KOPT-K1 (cell line): ENCODE data around the gene NUDT14.

Experiments
- H3K27ac ChIP-seq: fragments of 200-600 bp; sonication (generic); 2 replicates; pipeline ENCODE4 v1.5.1; 2016; ENCODE audit warnings: antibody characterized with exemption, mild to moderate bottlenecking, low read depth, low read length; ENCODE audit not compliant: poor library complexity, severe bottlenecking
- H3K36me3 ChIP-seq: fragments of 200-600 bp; sonication (generic); 2 replicates; pipeline ENCODE4 v1.5.1; 2017; ENCODE audit warnings: antibody characterized with exemption, mild to moderate bottlenecking, low read length, moderate library complexity; ENCODE audit not compliant: insufficient read depth
- H3K9me3 ChIP-seq: fragments of 200-600 bp; sonication (generic); 2 replicates; pipeline ENCODE4 v1.5.1; 2017; ENCODE audit warnings: antibody characterized with exemption, low read length, mild to moderate bottlenecking; ENCODE audit not compliant: insufficient read depth, poor library complexity, severe bottlenecking

Gene NUDT14

GRCh38 chr14:105155071-105155651 lies 26.0 kb downstream of the NUDT14 start:
- no peak overlapping the region for H3K27ac ChIP-seq
- H3K9me3 ChIP-seq = no peaks in the 10 kb centered on the region
- H3K36me3 ChIP-seq = no peaks in the 10 kb centered on the region

- H3K27ac ChIP-seq = no peak overlapping the region
- H3K36me3 ChIP-seq = no peaks in the 10 kb centered on the region
- H3K9me3 ChIP-seq = no peaks in the 10 kb centered on the region
Observed at GRCh38 chr14:105154476-105154871, 26.6 kb downstream of the NUDT14 start.

GRCh38 chr14:105153739-105154475 lies 27.2 kb downstream of the NUDT14 start:
- H3K27ac ChIP-seq = no peak overlapping the region
- H3K36me3 ChIP-seq = no peaks in the 10 kb centered on the region
- no peaks in the 10 kb centered on the region for H3K9me3 ChIP-seq

- no peak overlapping the region for H3K27ac ChIP-seq
- H3K36me3 ChIP-seq = no peaks in the 10 kb centered on the region
- H3K9me3 ChIP-seq = no peaks in the 10 kb centered on the region
Observed at GRCh38 chr14:105153331-105153731, 27.8 kb downstream of the NUDT14 start.

GRCh38 chr14:105152794-105153241 lies 28.3 kb downstream of the NUDT14 start:
- no peaks in the 10 kb centered on the region for H3K36me3 ChIP-seq
- no peaks in the 10 kb centered on the region for H3K9me3 ChIP-seq
- H3K27ac ChIP-seq = no peak overlapping the region

GRCh38 chr14:105151838-105152793 lies 29.0 kb downstream of the NUDT14 start:
- Histone ChIP-seq H3K36me3 (no peaks in the 10 kb centered on the region), H3K27ac (no peak overlapping the region), H3K9me3 (no peaks in the 10 kb centered on the region)

GRCh38 chr14:105151084-105151837 lies 29.9 kb downstream of the NUDT14 start:
- no peak overlapping the region for H3K27ac ChIP-seq
- H3K9me3 ChIP-seq = no peaks in the 10 kb centered on the region
- H3K36me3 ChIP-seq = no peaks in the 10 kb centered on the region

GRCh38 chr14:105150368-105151083 lies 30.6 kb downstream of the NUDT14 start:
- Histone ChIP-seq H3K36me3 (no peaks in the 10 kb centered on the region), H3K9me3 (no peaks in the 10 kb centered on the region), H3K27ac (no peak overlapping the region)

- H3K36me3 ChIP-seq = no peaks in the 10 kb centered on the region
- no peaks in the 10 kb centered on the region for H3K9me3 ChIP-seq
- no peak overlapping the region for H3K27ac ChIP-seq
Observed at GRCh38 chr14:105150026-105150367, 31.1 kb downstream of the NUDT14 start.

- Histone ChIP-seq H3K9me3 (no peaks in the 10 kb centered on the region), H3K36me3 (no peaks in the 10 kb centered on the region), H3K27ac (no peak overlapping the region)
Observed at GRCh38 chr14:105149146-105149781, 31.8 kb downstream of the NUDT14 start.

- Histone ChIP-seq H3K27ac (no peak overlapping the region), H3K36me3 (no peaks in the 10 kb centered on the region), H3K9me3 (no peaks in the 10 kb centered on the region)
Observed at GRCh38 chr14:105148604-105149145, 32.4 kb downstream of the NUDT14 start.

- no peak overlapping the region for H3K27ac ChIP-seq
- H3K36me3 ChIP-seq = no peaks in the 10 kb centered on the region
- H3K9me3 ChIP-seq = no peaks in the 10 kb centered on the region
Observed at GRCh38 chr14:105147671-105148603, 33.2 kb downstream of the NUDT14 start.
